ENCODE data around the gene CPNE8.

Gene CPNE8

DNA sequence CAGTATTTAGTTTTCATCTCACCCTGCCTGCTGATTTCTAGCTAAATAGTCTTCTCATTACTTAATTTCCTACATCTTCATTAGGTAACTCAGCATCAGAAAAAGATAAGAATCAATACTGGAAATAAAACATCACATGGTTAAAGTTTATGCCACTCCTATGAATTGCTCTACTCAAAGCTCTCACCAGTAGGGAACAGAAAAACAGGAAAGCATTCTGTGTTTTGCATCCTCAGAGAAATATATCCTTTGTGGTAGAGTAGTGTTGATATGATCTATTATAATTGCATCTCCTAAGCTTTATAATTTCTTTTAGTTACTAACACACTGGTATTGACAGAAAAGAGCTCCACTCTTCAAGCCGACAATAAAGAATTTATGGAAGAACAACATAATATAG lies 9.9 kb downstream of the CPNE8 start:
- H3K4me3 ChIP-seq (ENCODE audit: low read length), result no peak overlapping the region
- no peak for DNase-seq (ENCODE audit: low read depth)

DNA sequence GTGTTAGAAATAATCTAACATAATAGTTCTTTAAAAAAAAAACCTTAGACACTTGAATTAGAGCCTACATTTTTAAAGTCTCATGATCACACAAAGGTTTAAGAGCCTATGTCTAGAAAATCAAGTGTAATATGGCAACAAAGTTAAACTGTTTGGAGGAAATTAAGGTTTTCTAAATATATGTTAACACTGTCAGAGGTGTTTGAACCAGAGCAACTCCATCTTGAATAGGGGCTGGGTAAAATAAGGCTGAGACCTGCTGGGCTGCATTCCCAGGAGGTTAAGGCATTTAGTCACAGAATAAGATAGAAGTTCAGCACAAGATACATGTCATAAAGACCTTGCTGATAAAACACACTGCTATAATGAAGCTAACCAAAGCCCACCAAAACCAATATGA lies 12.4 kb downstream of the CPNE8 start:
- TF ChIP-seq, protein P1, sequence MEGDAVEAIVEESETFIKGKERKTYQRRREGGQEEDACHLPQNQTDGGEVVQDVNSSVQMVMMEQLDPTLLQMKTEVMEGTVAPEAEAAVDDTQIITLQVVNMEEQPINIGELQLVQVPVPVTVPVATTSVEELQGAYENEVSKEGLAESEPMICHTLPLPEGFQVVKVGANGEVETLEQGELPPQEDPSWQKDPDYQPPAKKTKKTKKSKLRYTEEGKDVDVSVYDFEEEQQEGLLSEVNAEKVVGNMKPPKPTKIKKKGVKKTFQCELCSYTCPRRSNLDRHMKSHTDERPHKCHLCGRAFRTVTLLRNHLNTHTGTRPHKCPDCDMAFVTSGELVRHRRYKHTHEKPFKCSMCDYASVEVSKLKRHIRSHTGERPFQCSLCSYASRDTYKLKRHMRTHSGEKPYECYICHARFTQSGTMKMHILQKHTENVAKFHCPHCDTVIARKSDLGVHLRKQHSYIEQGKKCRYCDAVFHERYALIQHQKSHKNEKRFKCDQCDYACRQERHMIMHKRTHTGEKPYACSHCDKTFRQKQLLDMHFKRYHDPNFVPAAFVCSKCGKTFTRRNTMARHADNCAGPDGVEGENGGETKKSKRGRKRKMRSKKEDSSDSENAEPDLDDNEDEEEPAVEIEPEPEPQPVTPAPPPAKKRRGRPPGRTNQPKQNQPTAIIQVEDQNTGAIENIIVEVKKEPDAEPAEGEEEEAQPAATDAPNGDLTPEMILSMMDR (conservative IDR thresholded peaks at IDR 0.05; ENCODE audit: low read depth, low read length), result no peak
- no peak overlapping the region for H3K4me3 ChIP-seq (ENCODE audit: low read length)
- DNase-seq (ENCODE audit: low read depth), result no peak

More for the DNA sequence above, 9.9 kb downstream of the CPNE8 start:
- TF ChIP-seq, protein P1 (conservative IDR thresholded peaks at IDR 0.05; ENCODE audit: low read depth, low read length), result no peak

DNA sequence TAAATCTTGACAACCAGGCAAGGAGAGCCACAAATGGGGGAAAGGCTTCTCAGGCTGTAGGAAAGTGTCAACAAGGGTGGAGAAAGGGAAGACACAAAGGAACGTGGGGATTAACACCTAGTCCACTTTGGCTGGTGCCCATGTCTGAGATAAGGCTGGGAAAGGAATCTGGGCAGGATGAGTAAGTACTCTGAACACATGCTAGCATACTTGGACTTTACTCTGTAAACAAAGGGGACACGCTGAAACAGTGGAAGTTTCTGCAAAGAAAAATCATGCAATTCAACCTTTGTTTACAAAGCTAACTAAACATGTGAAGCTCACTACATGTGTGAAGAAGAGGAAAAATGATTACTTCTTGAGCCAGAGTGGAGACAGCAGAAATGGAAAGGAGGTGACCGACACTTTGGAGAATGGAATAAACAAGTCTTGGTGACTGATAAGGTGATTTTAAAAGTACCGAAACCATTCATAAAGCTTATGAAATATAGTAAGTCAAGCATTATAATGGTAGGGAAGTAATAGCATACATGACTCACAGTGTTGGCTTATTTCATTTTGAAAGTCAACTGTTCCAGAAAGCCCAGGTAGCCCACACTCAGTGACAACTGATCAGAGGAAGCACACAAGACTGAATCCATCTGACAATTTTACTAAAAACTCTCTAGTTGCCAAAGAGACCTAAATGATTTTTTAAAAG lies 13.2 kb downstream of the CPNE8 start:
- H3K4me3 ChIP-seq (ENCODE audit: low read length), result no peak overlapping the region
- TF ChIP-seq, protein P1 (conservative IDR thresholded peaks at IDR 0.05; ENCODE audit: low read depth, low read length), result no peak
- DNase-seq (ENCODE audit: low read depth), result no peak

- TF ChIP-seq, protein P1 (conservative IDR thresholded peaks at IDR 0.05; ENCODE audit: low read depth, low read length), result no peak
- no peak overlapping the region for H3K4me3 ChIP-seq (ENCODE audit: low read length)
- no peak for DNase-seq (ENCODE audit: low read depth)
Measured at GRCh38 chr12:38890102-38890855, 15.1 kb downstream of the CPNE8 start.

GRCh38 chr12:38889297-38889815 lies 16.0 kb downstream of the CPNE8 start:
- H3K4me3 ChIP-seq (ENCODE audit: low read length), result no peak overlapping the region
- TF ChIP-seq, protein P1 (conservative IDR thresholded peaks at IDR 0.05; ENCODE audit: low read depth, low read length), result no peak
- no peak for DNase-seq (ENCODE audit: low read depth)

DNA sequence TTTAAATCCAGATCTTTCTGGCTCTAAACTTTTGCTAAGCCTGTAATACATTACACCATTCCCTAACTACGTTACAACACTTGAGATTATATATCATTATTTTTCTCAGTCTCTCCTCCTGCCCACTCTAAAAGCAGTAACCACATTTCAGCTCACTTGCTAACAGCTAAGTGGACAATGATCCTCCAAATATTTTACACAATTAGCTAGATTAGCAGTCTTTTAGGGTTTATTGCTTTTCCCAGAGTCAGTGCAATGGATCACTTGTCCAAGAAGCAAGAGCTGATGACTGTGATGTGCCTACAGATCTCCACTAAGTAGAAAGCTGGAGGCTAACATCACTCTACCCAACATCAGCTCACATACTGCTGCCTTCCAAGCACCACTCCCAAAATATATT lies 17.6 kb downstream of the CPNE8 start:
- no peak for DNase-seq (ENCODE audit: low read depth)
- H3K4me3 ChIP-seq (ENCODE audit: low read length), result no peak overlapping the region
- TF ChIP-seq, protein P1 (conservative IDR thresholded peaks at IDR 0.05; ENCODE audit: low read depth, low read length), result no peak
